Karpas-422 (cell line): ENCODE data around the gene LRRK1. TPM values are rescaled to one million over a fixed set of nuclear protein-coding genes. Genes with fewer than 3 reads are reported as not detected.

Experiments used
- DNase-seq: peaks from one replicate; pipeline ENCODE4 v3.0.0-alpha.2; 2015
- H2AFZ ChIP-seq: fragments of 200-600 bp; sonication (generic); 2 replicates; pipeline ENCODE4 v1.6.1; 2014; ENCODE audit warnings: antibody characterized with exemption, low read length, mixed read lengths
- H3K27ac ChIP-seq: fragments of 200-600 bp; sonication (generic); 2 replicates; pipeline ENCODE4 v1.5.1; 2014; ENCODE audit warnings: mild to moderate bottlenecking, low read length, moderate library complexity
- H3K27me3 ChIP-seq: fragments of 200-600 bp; sonication (generic); 2 replicates; pipeline ENCODE4 v1.6.1; 2014; ENCODE audit warnings: low read length, mixed read lengths
- H3K36me3 ChIP-seq: fragments of 200-600 bp; sonication (generic); 2 replicates; pipeline ENCODE4 v1.6.1; 2014; ENCODE audit warnings: low read length, mixed read lengths; ENCODE audit not compliant: insufficient read depth
- H3K4me1 ChIP-seq: fragments of 200-600 bp; sonication (generic); 2 replicates; pipeline ENCODE4 v1.6.1; 2014; ENCODE audit warnings: mild to moderate bottlenecking, low read length, mixed read lengths
- H3K4me2 ChIP-seq: fragments of 200-600 bp; sonication (generic); 2 replicates; pipeline ENCODE4 v1.6.1; 2014; ENCODE audit warnings: low read length, low read depth, mild to moderate bottlenecking; ENCODE audit not compliant: poor library complexity, severe bottlenecking
- H3K4me3 ChIP-seq: fragments of 200-600 bp; sonication (generic); 2 replicates; pipeline ENCODE4 v1.5.1; 2014; ENCODE audit warnings: mild to moderate bottlenecking, antibody characterized with exemption, low read length, mixed read lengths
- H3K79me2 ChIP-seq: fragments of 200-600 bp; sonication (generic); 2 replicates; pipeline ENCODE4 v1.6.1; 2014; ENCODE audit warnings: mild to moderate bottlenecking, low read length, mixed read lengths
- H3K9ac ChIP-seq: fragments of 200-600 bp; sonication (generic); 2 replicates; pipeline ENCODE4 v1.6.0; 2014; ENCODE audit warnings: low read length
- H3K9me2 ChIP-seq: fragments of 200-600 bp; sonication (generic), shearing (Covaris generic); replicated peaks from 2 replicates; pipeline ENCODE4 v1.6.0; 2014; ENCODE audit warnings: mild to moderate bottlenecking, low read length, moderate library complexity; ENCODE audit not compliant: insufficient read depth
- H3K9me3 ChIP-seq: fragments of 300-700, 200-600 bp; sonication (generic); 2 replicates; pipeline ENCODE4 v1.6.1; 2014; ENCODE audit warnings: low read length, mixed read lengths
- H4K20me1 ChIP-seq: fragments of 200-600 bp; sonication (generic); 2 replicates; pipeline ENCODE4 v1.6.1; 2014; ENCODE audit warnings: mild to moderate bottlenecking, antibody characterized with exemption, low read length, low read depth; ENCODE audit not compliant: insufficient read depth
- total RNA-seq: library from RNA; depleted of rRNA; stranded (reverse); fragments of >200 nt; shearing (Covaris generic); gene quantifications from 2 replicates; pipeline ENCODE4 v1.2.3, GENCODE V29; 2014; ENCODE audit warnings: low replicate concordance; rRNA removed

Gene LRRK1
- total RNA-seq, 1 experiment from 2014 or later, result 46.6 TPM

DNA sequence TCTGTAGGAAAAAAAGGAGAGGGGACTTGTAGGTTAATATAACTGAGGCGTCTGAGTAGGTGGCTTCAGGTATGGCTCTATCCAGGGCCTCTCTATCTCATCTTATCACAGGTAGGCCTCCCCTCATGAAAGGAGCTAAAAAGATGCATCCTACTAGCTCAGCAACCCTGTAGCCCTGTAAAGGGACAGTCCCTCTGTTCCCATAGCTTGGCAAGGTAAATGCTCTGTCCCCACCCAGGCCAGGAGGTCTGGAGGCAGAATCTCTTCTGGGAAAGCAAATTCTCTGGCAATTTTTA is 197.5 kb downstream of the LRRK1 start:
- H4K20me1 ChIP-seq, result no peaks in the 10 kb centered on the region
- H3K9ac ChIP-seq, result no peak overlapping the region
- no peak overlapping the region for H2AFZ ChIP-seq
- no peak for DNase-seq
- no peak overlapping the region for H3K27ac ChIP-seq
- H3K9me2 ChIP-seq, result no peaks in the 10 kb centered on the region
- no peaks in the 10 kb centered on the region for H3K9me3 ChIP-seq
- H3K79me2 ChIP-seq, result no peaks in the 10 kb centered on the region
- peaks cover 18% of the 10 kb centered on the region for H3K4me1 ChIP-seq
- no peaks in the 10 kb centered on the region for H3K36me3 ChIP-seq
- H3K27me3 ChIP-seq, result no peaks in the 10 kb centered on the region
- H3K4me2 ChIP-seq, result no peak overlapping the region
- no peak overlapping the region for H3K4me3 ChIP-seq

DNA sequence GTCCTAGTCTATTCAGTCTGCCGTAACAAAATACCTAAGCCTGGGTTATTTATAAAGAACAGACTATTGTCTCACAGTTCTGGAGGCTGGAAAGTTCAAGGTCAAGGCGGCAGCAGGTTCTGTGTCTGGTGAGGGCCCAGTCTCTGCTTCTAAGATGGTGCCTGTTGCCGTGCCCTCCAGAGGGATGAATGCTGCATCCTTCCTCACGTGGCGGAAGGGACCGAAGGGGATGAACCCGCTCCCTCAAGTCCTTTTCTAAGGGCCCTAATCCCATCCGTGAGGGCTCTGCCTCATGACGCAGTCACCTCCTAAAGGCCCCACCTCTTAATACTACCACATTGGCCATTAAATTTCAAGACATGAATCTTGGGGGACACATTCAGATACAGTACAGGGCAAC is 199.0 kb downstream of the LRRK1 start:
- Histone ChIP-seq H3K4me3 (no peak overlapping the region), H3K27me3 (no peaks in the 10 kb centered on the region), H3K4me1 (peaks cover 21% of the 10 kb centered on the region), H3K27ac (no peak overlapping the region), H4K20me1 (no peaks in the 10 kb centered on the region), H2AFZ (no peak overlapping the region), H3K9me2 (no peaks in the 10 kb centered on the region), H3K9me3 (no peaks in the 10 kb centered on the region), H3K36me3 (no peaks in the 10 kb centered on the region), H3K79me2 (no peaks in the 10 kb centered on the region), H3K9ac (no peak overlapping the region), H3K4me2 (no peak overlapping the region)
- DNase-seq, result no peak

DNA sequence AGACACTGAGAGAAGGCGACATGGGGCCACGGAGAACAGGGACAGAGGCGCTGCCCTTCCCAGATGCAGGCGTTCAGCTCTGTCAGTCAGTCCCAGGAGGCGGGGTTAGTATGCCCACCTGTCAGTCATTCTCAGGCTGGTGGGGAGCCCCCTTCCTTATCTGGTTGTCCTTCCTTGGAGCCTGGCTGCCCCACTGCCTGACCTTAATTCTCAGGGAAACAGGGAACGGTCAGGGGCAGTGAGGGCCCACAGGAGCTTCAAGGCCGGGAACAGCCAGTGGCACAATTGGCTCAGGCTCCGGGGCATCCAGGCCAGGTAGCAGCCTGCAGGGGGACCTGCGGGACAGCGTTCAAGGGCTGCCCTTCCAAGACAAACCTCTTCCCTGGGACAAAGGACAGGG is 199.5 kb downstream of the LRRK1 start:
- Histone ChIP-seq H3K27me3 (no peaks in the 10 kb centered on the region), H3K4me1 (peaks cover 21% of the 10 kb centered on the region), H3K4me3 (no peak overlapping the region), H3K27ac (no peak overlapping the region), H2AFZ (no peak overlapping the region), H3K4me2 (no peak overlapping the region), H3K36me3 (no peaks in the 10 kb centered on the region), H4K20me1 (no peaks in the 10 kb centered on the region), H3K9ac (no peak overlapping the region), H3K9me3 (no peaks in the 10 kb centered on the region), H3K79me2 (no peaks in the 10 kb centered on the region), H3K9me2 (no peaks in the 10 kb centered on the region)
- DNase-seq, result no peak

DNA sequence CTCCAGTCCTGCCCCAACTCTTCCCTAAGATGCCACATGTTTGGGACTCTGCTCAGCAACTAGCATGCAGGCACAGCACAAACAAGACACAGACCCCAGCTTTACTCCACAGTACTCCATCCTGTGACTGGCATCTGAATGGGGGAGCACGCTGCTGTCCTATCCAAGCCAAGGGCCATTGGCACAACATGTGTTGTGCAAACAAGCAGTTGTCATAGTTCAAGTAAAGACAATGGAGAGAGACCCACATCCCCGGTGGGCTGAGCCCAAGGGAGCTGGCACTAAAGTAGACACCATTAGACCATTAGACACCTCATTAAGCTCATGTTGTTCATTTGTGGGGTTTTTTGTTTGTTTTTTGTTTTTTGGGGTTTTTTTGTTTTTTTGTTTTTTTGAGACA is 200.0 kb downstream of the LRRK1 start:
- Histone ChIP-seq H3K9ac (no peak overlapping the region), H3K27ac (no peak overlapping the region), H3K79me2 (no peaks in the 10 kb centered on the region), H3K36me3 (no peaks in the 10 kb centered on the region), H3K9me3 (no peaks in the 10 kb centered on the region), H3K9me2 (no peaks in the 10 kb centered on the region), H3K27me3 (no peaks in the 10 kb centered on the region), H3K4me3 (no peak overlapping the region), H4K20me1 (no peaks in the 10 kb centered on the region), H3K4me1 (peaks cover 21% of the 10 kb centered on the region), H2AFZ (no peak overlapping the region), H3K4me2 (no peak overlapping the region)
- DNase-seq, result no peak

Other genes with a start within 250 kb of the LRRK1 start
- gene ALDH1A3, start 39.5 kb upstream of the LRRK1 start, total RNA-seq, result not detected in 2 replicates